Ammon's horn (tissue), 1 donor: Measurements from ENCODE around the gene PSMA8.
A peak's percentile ranks its signal among the peaks of the same experiment; 100 is the strongest.
"Not testable (repeated sequence)": the region's sequence is repeated elsewhere in the genome, so short reads cannot be mapped to it uniquely, and the experiment has no call there.

ENCODE experiments used
- DNase-seq: peaks from one replicate; pipeline ENCODE4 v3.0.0-alpha.2; 2016; ENCODE audit warnings: low spot score

Gene PSMA8

DNA sequence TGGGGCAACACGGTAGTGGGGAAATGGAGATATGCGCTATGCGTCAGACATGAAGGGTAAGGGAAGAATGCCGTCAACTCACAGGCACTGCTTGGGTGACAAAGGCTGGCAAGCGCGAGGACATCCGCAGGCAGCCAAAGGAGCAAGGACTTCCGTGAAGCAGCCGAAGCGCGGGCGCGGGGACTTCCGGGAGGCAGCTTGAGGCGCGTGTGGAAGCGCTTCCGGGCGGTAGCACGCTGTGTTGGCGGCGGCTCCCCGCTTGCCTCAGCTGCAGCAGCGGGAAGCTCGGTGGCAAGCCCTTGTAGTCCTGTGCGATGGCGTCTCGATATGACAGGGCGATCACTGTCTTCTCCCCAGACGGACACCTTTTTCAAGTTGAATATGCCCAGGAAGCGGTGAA lies at the start of gene PSMA8:
TSS of gene PSMA8 (plus strand) at position 218 of the 400 bp plus-strand sequence. CDS start at position 315, 97 bp downstream.
- DNase-seq, result no peak

DNA sequence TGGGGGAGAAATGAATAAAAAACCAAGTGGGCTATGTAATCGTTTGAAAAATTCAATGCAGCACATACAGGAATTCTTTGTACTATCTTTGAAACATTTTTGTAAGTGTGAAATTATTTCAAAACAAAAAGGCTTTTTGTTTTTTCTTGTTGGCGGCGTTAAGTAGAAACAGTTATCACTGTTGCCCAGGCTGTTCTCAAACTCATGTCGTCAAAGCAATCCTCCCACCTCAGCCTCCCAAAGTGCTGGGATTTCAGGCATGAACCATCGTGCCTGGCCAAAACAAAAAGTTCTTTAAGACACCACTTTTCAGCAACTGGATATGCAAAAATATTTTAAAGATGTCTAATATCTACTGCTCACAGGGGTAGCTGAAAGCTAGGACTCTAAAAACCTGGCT lies 48.6 kb upstream of the PSMA8 start:
- DNase-seq, result no peak

DNA sequence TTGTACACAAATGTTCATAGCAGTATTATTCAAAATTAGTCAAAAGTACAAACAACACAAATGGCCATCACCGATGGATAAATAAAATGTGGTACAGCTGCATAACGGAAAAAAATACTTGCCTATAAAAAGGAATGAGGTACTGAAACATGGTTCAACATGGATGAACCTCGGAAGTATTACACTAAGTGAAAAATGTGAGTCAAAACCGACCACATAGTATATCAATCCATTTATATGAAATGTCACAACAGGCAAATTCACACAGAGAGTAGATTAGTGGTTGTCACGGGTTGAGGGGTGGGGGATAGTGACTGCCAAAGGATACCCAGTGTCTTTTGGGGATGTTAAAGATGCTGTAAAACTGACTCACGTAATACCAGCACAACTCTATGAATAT lies 46.7 kb upstream of the PSMA8 start:
- no peak for DNase-seq

DNA sequence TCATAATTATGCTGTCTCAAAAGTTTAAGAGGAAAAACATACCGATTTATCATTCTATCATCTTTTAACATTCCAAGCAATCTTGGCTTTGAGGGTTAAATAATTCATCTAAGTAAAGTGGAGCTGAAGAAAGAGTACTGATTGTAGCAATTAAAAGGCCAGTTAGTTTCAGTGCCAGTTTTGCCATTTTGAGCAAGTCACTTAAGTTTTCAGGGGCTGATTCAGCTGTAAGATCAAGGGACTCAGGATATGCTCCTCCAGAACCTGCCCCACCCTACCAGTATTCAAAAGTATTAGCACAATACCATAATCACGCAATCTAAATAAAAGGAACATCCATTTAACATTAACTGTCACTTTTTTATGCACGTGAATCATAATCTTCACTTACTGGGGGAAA lies 45.2 kb upstream of the PSMA8 start:
- DNase-seq, result peak; percentile 5

DNA sequence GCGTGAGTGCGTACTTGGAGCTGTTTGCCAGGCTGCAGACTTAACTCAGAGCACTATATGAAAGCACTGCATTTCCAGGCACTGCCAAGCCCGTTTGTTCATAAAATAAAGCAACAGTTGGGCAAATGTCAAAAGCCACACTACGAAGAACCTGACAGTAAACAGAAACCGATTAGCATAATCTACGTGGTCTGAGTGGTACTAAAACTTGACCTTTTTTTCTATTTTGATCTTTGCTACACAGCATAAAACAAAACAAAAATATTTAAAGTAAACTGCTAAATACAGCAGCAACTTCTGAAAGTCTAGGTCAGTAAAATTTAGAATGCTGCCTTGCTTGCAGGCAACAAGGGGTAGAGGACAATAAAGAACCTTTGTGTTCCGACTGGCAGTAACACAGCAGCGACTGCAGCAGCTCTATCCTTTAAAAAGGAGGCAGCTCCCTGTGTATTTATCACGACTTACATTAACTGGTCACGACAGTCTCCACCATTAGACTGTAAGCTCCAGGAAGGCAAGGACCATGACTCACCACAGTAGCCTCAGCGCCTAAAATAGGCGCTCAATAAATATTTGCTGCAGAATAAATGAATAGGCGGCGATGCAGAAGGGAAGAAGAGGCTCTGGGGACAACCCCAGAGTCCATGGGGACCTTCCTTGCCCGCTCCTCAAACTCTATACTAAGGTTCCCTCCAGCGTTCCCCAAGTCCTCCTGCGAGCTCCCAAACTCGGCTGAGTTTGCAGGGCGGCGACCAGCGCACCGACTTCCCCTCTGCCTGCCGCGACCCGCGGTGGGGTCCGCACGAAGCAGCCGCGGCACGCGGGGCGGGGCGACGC lies 44.2 kb upstream of the PSMA8 start:
- DNase-seq, result peak; percentile 65

DNA sequence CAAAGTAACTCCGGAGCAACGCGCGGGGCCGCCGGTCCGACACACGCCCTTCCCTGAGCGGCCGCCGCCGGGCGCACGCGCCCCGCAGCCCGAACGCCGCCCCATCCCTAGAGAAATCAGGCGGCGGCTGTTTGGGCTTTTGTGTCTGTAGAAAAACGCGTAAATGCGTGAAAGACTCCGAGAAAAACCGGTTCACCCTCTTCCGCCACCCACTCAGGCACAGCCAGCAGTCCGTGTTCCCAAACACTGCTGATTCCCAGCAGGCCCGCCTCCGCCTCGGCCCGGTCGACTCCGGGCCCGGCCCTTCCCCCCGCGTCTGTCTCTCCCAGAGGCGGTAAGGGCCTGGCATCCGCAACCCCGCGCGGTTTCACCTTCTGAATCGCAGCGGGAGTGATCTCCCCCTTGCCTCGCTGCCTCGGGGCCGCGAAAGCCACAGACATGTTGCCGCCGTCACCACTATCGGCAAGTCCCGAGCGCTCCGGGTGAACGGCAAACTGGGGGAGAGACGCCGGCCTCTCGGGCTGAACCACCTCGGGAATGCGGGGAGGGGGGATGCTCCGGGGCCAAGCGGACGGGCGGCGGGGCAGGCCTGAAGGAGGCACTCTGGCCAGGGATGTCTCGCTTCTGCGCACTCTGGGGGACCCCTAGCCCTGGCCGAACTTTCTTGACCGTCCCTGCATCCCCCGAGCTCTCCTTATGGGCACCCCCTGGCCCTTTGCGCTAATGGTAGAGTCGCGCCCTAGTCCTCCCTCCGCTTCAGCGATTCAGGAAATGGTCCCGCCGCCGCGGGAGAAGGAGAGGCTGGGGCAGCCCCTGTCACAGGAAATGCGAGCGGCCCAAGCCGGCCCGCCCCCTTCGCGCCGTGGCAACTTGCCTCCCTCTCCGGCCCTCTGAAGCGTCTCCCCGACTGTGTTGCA lies 43.3 kb upstream of the PSMA8 start, which contains the start of gene SS18:
TSS of gene SS18 (minus strand) at position 484 of the 917 bp plus-strand sequence. CDS start at position 440, 44 bp downstream.
- DNase-seq, result peak; percentile 96

DNA sequence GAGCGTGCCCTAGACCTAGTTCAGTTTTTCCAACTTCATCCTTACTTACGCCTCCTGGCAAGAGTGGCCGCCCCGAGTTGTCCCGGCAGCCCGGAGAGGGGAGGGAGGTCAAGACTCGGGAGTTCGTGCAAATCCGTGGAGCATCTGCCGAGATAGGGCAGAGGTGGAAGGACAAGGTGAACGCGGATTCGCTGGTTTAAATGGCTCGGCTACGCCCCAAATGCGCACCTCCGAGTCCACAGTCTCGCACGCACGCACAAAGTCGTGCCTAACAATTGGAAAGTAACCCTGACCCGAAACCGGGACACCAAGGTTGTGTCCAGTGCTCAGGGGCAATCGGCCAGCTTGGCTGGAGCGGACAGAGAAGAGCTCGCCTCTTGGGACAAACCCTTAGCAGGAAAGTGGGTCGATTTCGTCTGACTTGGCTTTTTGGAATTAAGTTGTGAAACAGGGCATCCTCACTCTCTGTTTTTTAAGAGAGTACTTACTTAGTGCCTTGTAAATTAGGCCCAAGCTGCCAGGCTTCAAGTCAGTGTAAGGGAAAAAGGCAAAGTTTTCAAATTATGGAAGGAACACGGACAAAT lies 42.5 kb upstream of the PSMA8 start:
- no peak for DNase-seq

DNA sequence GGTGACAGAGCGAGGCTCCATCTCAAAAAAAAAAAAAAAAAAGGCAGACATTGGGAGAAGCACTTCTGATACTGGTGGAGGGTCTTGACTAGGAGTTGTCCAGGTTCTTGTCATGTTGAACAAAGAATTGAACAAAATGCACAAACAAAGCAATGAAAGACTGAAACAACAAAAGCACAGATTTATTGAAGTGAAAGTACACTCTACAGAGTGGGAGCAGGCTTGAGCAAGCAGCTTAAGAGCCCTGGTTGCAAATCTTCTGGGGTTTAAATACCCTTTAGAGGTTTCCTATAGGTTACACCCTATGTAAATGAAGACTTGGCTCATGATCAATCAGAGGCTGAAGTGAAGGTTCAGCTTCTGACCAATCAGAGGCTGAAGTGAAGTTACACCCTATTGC lies 36.8 kb upstream of the PSMA8 start:
- no peak for DNase-seq

DNA sequence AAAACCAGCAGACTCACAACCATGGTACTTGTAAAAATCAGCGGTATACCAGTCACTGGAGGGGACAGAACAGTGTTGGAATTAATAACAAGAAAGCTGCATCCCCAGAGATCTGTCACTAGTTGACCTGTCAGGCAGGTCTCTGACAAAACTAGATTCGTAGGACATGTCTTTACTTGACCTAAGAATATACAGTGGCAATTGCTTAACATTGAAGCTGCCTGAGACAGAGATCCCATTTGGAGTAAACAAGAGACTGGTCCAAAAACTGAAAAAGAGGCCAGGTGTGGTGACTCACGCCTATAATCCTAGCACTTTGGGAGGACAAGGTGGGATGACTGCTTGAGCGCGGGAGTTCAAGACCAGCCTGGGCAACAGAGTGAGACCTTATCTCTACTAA lies 36.1 kb upstream of the PSMA8 start:
- no peak for DNase-seq

DNA sequence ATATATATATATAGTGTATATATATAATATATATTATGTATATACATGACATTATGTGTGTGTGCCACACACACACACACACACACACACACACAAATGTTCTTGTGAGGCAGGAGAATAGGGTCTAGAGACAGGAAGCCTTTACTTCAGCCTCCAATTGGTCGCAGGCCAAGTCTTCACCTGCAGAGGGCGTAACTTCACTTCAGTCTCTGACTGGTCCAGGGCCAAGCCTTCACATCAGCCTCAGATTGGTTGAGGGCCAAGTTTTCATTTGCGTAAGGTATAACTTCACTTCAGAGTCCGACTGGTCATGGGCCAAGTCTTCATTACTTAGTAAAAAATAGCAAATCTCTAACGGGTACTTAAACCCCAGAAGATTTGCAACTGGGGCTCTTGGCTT lies 30.1 kb upstream of the PSMA8 start:
- DNase-seq, result no peak

DNA sequence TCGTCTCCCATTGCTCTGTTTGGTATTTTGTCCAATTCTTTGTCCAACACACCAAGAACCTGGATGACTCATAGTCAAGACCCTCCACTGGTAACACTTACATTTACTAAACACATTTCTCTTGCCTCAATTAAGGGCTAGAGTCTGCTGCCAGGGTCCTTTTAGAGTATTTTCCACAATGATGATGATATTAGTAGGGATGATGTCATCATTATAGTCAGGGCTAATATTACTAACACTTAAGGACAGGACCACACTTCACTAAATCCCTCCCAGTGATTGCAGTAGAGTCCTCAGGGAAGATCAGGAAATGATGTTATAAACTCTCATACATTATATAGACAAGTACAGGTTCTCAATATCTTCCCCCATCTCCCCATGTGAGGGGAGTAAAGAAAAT lies 29.6 kb upstream of the PSMA8 start:
- no peak for DNase-seq

DNA sequence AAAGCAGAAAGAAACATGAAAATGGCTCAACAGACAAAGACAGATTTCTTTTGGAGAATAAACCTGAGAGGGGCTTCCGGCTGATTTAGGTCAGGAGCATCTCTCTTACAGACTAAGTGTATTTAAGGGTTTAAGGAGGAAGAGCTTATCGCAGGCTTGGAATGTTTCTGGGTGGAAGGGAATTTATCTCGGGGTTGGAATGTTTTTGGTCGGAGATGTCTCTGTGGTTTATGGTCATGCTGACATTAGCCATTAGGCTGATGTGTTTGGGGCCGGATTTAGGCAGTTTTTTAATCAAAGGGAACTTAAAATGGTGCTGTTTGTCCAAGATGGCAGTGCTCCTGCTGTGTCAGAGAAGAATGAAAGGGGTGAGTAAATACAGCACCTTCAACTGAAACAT lies 14.4 kb upstream of the PSMA8 start:
- no peak for DNase-seq

DNA sequence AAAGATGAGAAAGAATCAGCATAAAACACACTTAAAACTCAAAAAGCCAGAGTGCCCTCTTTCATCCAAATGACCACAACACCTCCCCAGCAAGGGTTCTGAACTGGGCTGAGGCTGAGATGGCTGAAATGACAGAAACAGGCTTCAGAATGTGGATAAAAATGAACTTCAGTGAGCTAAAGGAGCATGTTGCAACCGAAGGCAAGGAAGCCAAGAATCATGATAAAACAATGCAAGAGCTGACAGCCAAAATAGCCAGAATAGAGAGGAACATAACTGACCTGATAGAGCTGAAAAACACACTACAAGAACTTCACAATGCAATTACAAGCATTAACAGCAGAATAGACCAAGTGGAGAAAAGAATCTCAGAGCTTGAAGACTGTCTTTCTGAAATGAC lies 12.2 kb upstream of the PSMA8 start:
- no peak for DNase-seq

DNA sequence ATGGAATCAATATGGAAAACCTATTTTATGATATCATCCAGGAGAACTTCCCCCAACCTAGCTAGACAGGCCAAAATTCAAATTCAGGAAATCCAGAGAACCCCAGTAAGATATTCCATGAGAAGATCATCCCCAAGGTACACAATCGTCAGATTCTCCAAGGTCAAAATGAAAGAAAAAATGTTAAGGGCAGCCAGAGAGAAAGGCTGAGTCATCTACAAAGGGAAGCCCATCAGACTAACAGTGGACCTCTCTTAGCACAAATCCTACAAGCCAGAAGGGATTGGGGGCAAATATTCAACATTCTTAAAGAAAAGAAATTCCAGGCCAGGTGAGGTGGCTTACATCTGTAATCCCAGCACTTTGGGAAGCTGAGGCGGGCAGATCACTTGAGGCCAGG lies 11.7 kb upstream of the PSMA8 start:
- not testable (repeated sequence) for DNase-seq

DNA sequence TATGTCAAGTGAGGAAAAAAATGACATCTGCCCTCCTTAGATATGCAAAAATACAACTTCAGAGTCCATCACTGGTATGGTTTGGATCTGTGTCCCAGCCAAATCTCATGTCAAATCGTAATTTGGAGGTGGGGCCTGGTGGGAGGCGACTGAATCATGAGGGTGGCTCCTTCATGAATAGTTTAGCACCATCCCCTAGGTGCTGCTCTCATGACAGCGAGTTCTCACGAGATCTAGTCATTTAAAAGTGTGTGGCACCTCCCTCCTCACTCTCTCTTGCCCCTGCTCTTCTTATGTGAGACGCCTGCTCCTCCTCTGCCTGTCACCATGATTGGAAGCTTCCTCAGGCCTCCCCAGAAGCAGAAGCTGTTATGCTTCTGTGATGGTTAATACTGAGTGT lies 5.9 kb upstream of the PSMA8 start:
- no peak for DNase-seq

DNA sequence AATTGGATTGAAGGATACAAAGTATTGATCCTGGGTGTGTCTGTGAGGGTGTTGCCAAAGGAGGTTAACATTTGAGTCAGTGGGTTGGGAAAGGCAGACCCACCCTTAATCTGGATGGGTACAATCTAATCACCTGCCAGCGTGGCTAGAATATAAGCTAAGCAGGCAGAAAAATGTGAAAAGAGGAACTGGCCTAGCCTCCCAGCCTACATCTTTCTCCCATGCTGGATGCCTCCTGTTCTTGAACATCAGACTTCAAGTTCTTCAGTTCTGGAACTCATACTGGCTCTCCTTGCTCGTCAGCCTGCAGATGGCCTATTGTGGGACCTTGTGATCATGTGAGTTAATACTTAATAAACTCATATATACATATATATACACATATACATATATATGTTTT lies 5.5 kb upstream of the PSMA8 start:
- not testable (repeated sequence) for DNase-seq

DNA sequence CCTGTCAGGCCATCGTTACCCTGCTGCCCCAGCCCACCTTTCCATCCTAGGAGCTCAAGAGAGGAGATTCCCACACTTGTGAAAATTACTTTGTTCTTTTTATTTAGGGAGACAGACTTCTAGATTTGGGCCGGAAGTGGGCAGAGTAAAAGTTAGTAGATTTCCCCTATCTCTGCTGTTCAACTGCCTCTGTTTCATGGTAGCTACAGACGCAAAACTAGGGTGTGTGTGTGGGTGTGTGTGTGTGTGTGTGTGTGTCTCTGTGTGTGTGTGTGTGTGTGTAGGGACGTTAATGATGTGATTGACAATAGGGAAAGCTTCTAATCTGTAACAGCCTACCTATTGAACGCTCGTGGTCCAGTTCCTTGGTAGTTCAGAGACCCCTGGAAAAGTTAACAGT lies 438 bp downstream of the PSMA8 start:
- DNase-seq, result no peak

DNA sequence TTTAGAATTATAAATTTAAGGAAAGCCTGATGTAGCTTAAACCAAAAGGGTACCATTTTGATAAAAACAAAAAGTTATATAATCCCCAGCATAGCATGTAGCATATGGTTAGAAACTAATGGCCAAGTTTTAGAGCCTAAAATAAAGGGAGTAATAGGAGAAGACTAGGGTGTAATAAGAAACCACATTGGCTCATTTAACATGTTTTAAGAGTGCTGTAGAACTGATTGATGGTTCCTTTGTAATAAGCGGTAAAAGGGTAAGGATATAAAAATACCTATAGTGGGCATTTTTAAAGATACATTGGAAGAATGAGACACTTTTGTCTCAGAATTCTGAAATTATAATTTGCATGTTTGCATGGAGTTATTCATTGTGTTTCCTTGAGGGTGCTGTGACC lies 1.9 kb downstream of the PSMA8 start:
- DNase-seq, result no peak

DNA sequence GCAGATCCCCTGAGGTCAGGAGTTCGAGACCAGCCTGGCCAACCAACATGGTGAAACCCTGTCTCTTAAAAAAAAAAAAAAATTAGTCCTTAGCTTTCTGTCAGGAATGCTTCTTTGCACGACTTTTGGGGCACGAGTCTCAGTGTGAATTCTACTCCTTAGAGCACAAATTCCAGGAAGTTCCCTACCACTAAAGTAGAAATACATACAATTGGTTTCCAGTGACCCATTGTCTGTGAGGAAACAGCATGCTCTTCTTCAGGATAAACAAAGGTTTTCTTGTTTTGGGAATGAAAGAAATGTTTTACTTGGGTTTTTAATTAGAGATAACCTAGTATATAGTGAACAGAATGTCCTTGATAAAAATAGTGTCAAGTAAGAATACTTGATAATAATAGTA lies 23.7 kb downstream of the PSMA8 start:
- DNase-seq, result no peak

DNA sequence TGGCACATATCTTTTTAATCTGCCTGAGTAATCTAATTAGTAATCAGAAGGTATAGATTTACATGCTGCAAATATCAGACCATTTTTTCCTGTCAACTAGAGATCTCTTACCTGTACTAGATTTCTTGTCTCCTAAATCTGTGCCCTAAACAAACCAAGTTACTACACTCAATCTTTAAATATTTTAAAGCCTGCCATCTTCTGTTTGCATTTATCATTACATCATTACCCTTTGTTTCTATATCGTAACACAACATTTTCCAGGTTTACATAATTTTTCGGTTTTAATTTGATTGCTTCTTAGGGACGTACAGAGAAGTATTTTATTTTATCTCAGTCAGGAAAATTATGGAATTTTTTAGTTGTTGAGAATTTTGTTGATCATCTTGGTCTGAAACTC lies 25.7 kb downstream of the PSMA8 start:
- DNase-seq, result no peak

DNA sequence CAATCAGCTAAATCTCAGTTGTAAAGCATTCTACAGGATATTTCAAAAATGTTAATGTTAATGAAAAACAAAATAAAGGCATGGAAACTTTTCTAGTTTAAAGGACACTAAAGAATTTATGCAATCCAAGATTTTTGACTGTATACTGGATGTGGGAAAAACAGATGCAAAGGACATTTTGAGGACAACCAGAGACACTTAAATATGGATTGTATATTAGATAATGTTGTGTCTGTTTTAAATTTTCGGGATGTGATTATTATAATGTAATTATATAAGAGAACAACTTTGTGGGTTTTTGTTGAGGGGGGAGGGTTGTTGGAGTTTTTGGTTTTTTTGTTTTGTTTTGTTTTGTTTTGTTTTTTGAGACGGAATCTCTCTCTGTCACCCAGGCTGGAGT lies 30.9 kb downstream of the PSMA8 start:
- DNase-seq, result no peak

DNA sequence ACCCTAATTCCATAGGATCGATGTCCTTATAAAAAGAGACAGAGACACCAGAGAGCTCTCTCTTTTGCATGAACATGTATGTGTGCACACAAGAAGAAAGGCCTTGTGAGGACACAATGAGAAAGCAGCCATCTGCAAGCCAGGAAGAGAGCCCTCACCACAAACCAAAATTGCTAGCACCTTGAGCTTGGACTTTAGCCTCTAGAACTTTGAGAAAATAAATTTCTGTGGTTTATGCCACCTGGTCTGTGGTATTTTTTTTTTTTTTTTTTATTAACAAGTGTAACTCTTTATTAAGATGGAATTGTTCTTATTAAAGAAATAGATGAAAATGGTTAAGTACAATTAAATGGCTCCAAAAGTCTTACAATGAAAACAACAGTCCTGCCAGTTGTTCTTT lies 33.9 kb downstream of the PSMA8 start:
- not testable (repeated sequence) for DNase-seq

DNA sequence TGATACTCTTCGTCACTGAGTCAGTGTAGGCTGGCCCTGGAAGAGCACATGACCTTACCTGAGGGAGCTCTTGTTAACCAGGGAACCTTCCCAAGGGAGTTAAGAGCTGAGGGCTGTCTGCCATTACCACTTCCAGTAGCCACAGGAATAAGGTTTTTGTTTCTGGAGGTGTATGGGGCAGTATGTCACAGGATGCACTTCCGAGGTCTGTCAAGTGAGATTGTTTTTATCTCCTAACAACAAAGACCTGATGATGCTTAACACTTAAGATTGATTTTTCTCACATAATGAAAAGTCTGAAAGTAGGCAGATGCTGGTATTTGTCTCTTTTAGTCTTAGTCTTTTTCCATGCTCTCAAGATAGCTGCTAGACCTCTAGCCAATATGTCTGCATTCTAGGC lies 41.8 kb downstream of the PSMA8 start:
- no peak for DNase-seq
